Endothelial cell (in vitro differentiated cells): Measurements from ENCODE around the gene GGTA1. TPM values are rescaled to one million over a fixed set of nuclear protein-coding genes. Genes with fewer than 3 reads are reported as not detected.
"Not testable (repeated sequence)": the region's sequence is repeated elsewhere in the genome, so short reads cannot be mapped to it uniquely, and the experiment has no call there.

Experiments
- DNase-seq: peaks from one replicate; pipeline ENCODE4 v3.0.0; 2021; ENCODE audit warnings: low spot score
- H3K27ac Mint-ChIP-seq: one replicate; pipeline ENCODE4 v1.8.0; 2021; ENCODE audit warnings: mixed read lengths, inconsistent platforms; ENCODE audit not compliant: unreplicated experiment
- H3K27me3 Mint-ChIP-seq: one replicate; pipeline ENCODE4 v1.8.0; 2021; ENCODE audit warnings: mild to moderate bottlenecking, moderate library complexity, mixed read lengths, inconsistent platforms; ENCODE audit not compliant: unreplicated experiment
- H3K36me3 Mint-ChIP-seq: one replicate; pipeline ENCODE4 v1.8.0; 2021; ENCODE audit warnings: mild to moderate bottlenecking, low read depth, mixed read lengths, inconsistent platforms; ENCODE audit not compliant: unreplicated experiment
- H3K4me1 Mint-ChIP-seq: one replicate; pipeline ENCODE4 v1.8.0; 2021; ENCODE audit warnings: mild to moderate bottlenecking, mixed read lengths, inconsistent platforms; ENCODE audit not compliant: unreplicated experiment
- H3K4me3 Mint-ChIP-seq: one replicate; pipeline ENCODE4 v1.8.0; 2021; ENCODE audit warnings: mild to moderate bottlenecking, mixed read lengths, inconsistent platforms; ENCODE audit not compliant: unreplicated experiment
- H3K9me3 Mint-ChIP-seq: one replicate; pipeline ENCODE4 v1.8.0; 2021; ENCODE audit warnings: mixed read lengths, inconsistent platforms; ENCODE audit not compliant: unreplicated experiment
- total RNA-seq: library from RNA; stranded (reverse); fragmentation: NEBNext Ultra II Directional; extraction: Animal tissue kit (Norgen Biotek cat#: 25700); gene quantifications from one replicate; pipeline ENCODE4 v1.2.1, GENCODE V29; 2021; ENCODE audit not compliant: unreplicated experiment
- TF ChIP-seq, protein P1 (sequence below): fragments of 200-600 bp; sonication (generic); IDR thresholded peaks from one replicate; pipeline ENCODE4 v1.5.0; 2021; ENCODE audit warnings: antibody characterized with exemption; ENCODE audit not compliant: unreplicated experiment

GGTA1 gene
- total RNA-seq, 1 donor from 2014 or later: 19.7 TPM

GRCh38 chr9:121466142-121466541 is 33.5 kb downstream of the GGTA1 start:
- Mint-ChIP-seq H3K4me3 (no peak overlapping the region), H3K4me1 (peaks cover 7% of the 10 kb centered on the region), H3K36me3 (no peaks in the 10 kb centered on the region), H3K9me3 (no peaks in the 10 kb centered on the region), H3K27ac (no peak overlapping the region), H3K27me3 (peaks cover 3% of the 10 kb centered on the region)
- DNase-seq: no peak
- TF ChIP-seq, protein P1, sequence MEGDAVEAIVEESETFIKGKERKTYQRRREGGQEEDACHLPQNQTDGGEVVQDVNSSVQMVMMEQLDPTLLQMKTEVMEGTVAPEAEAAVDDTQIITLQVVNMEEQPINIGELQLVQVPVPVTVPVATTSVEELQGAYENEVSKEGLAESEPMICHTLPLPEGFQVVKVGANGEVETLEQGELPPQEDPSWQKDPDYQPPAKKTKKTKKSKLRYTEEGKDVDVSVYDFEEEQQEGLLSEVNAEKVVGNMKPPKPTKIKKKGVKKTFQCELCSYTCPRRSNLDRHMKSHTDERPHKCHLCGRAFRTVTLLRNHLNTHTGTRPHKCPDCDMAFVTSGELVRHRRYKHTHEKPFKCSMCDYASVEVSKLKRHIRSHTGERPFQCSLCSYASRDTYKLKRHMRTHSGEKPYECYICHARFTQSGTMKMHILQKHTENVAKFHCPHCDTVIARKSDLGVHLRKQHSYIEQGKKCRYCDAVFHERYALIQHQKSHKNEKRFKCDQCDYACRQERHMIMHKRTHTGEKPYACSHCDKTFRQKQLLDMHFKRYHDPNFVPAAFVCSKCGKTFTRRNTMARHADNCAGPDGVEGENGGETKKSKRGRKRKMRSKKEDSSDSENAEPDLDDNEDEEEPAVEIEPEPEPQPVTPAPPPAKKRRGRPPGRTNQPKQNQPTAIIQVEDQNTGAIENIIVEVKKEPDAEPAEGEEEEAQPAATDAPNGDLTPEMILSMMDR: no peak

- Mint-ChIP-seq H3K4me1 (peaks cover 9% of the 10 kb centered on the region), H3K27me3 (peaks cover 3% of the 10 kb centered on the region), H3K36me3 (peaks cover 3% of the 10 kb centered on the region), H3K9me3 (no peaks in the 10 kb centered on the region), H3K27ac (no peak overlapping the region), H3K4me3 (no peak overlapping the region)
- TF ChIP-seq, protein P1: no peak
- no peak for DNase-seq
Measured at GRCh38 chr9:121464968-121465367, 34.7 kb downstream of the GGTA1 start.

DNA sequence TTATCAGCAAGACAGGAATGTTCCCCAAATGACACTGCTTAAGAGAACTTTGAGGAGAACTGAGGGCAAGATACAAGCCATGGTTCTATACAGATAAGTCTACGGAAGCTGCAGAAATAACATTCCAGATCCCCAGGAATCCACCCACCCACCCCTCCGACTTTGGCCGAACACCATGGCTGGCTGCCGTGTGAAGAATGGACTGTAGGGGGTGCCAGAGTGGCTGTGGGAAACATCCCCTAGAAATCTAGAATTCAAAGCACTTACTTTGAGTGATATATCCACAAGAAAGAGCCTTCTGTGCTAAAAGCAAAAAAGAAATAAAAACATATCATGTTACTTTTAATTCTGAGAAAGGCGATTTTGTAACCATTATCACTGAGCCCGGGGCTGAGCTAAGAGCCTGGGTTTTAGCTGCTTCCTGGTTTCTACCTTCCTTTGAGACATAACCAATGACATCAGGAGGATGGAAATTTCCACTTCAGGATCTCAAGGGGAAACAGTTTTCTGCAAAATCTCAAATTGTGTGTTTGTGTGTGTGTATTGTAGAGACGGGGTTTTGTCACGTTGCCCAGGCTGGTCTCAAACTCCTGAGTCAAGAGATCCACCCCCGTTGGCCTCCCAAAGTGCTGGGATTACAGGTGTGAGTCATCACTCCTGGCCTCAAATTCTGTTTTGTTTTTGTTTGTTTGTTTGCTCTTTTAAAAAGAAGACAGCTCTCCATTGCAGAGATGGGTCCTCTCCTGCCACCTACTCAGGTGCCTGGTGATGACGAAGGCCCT is 36.4 kb downstream of the GGTA1 start:
- Mint-ChIP-seq H3K4me3 (no peak overlapping the region), H3K4me1 (peaks cover 9% of the 10 kb centered on the region), H3K36me3 (peaks cover 15% of the 10 kb centered on the region), H3K9me3 (no peaks in the 10 kb centered on the region), H3K27me3 (no peaks in the 10 kb centered on the region), H3K27ac (no peak overlapping the region)
- peak; percentile 82 for DNase-seq
- TF ChIP-seq, protein P1: peak; percentile 80

DNA sequence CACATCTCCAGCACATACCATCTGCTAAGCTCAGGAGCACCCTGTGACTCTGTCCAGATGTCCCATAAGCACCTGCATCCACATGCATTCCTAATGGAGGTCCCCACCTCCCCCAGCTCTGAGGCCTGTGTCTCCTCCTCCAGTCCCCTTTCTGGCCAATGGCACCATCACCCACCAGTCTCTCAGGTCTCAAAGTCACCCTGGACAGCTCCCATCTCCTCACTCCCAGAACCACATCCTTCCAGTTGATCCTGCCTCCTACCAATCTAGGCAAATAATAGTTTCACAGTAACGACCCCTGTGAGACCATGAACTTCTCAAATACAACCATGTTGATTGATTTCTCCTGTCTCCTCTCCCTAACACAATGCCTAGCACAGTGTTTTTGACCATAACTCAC is 40.1 kb downstream of the GGTA1 start:
- Mint-ChIP-seq H3K27ac (no peak overlapping the region), H3K4me3 (peak overlapping the region; percentile 62), H3K4me1 (peaks cover 9% of the 10 kb centered on the region), H3K36me3 (peaks cover 21% of the 10 kb centered on the region), H3K9me3 (no peaks in the 10 kb centered on the region), H3K27me3 (no peaks in the 10 kb centered on the region)
- no peak for DNase-seq
- TF ChIP-seq, protein P1: no peak

DNA sequence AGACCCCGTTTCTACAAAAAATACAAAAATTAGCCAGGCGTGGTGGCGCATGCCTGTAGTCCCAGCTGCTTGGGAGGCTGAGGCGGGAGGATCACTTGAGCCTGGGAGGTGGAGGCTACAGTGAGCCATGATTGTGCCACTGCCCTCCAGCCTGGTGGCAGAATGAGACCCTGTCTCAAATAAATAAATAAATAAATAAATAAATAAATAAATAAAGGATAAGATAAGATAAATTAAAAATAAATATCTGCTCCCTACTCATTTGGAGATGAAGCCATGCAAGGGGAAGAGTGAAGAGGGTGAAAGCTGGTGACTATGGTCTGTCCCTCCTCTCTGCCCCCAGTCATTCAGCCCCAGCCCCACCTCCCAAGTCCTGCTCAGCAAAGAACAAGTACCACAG is 41.2 kb downstream of the GGTA1 start:
- H3K4me3 Mint-ChIP-seq, H3K27me3 Mint-ChIP-seq, DNase-seq, H3K27ac Mint-ChIP-seq, H3K9me3 Mint-ChIP-seq, H3K4me1 Mint-ChIP-seq: not testable (repeated sequence)
- H3K36me3 Mint-ChIP-seq: peaks cover 24% of the 10 kb centered on the region
